Measurements from ENCODE around the gene ERO1B. TPM values are rescaled to one million over a fixed set of nuclear protein-coding genes. Genes with fewer than 3 reads are reported as not detected.

Gene ERO1B
- polyA plus RNA-seq, 5 donors: 6.6 to 12.5 (median 10.5) TPM

DNA sequence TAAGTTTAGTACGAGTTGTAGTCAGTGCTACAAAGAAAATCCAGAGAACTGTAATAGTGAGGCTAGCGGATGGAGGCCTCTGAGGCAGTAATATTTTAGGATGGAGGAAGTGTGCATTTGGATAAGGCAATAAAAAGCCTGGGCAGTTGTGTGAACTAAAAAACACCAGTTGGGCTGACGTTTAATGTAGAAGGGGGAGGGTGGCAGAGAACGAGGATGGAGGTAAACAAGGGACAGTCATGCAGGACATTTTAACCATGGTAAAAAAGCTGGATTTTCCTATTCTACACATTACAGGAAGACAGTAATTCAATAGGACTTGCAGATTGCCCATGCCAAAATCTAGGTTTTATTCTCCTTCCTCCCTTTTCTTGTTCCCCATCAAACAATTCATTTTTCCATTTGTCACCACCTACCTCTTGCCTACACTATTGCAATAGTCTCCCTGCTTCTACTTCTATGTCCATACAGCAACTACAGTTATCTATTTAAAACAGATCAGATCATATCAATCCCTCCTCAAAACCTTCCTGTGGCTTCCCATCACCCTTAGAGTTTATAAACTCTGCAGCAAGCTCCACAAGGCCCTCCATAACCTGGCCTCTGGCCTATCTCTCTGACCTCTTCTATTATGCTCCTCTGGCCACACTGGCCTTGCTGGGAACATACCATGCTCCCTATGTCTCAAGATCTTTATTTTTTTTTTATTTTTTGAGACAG, 27.7 kb downstream of the ERO1B start:
- DNase-seq: no peak

GRCh38 chr1:236253119-236253518, 28.6 kb downstream of the ERO1B start:
- no peak for DNase-seq

- DNase-seq: no peak
Measured at GRCh38 chr1:236251587-236251986, 30.2 kb downstream of the ERO1B start.

- DNase-seq: no peak
Measured at GRCh38 chr1:236247286-236247685, 34.5 kb downstream of the ERO1B start.

- no peak for DNase-seq
Measured at GRCh38 chr1:236242568-236242967, 39.2 kb downstream of the ERO1B start.

DNA sequence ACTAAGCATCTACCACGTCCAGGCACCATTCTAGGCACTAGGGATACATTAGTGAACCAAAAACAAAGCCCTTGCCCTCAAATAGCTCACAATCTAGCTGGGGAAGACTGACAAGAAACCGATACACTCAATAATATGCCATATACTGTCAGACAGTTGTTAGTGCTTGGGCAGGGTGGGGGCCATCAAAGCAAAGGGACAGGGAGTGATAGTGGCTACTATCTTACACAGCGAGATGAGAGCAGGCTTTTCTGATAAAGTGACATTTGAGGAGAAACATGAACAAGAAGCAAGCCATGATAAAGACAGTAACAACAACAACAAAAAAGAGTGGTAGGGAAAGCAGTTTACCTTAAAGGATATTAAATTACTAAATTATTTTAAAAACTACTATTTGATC, 41.1 kb downstream of the ERO1B start:
- no peak for DNase-seq

GRCh38 chr1:236239092-236239585, 42.6 kb downstream of the ERO1B start:
- no peak for DNase-seq

DNA sequence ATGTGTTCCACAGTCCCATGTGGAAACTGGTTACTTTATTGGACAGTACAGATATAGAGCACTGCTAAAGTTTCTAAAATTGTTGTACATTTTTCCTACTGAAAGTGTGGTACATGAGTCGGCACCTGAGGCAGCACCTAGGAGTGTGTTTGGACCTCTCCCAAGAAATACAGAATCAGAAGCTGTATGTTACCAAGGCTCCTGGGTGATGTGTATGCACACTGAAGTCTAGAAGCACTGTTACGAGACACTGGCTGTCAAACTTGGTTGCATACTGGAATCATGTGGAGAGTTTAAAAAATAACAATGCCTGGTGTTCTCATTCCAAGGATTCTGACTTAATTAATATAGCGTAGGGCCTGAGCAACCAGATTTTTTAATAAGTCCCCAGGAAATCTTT, 46.6 kb downstream of the ERO1B start:
- no peak for DNase-seq

DNA sequence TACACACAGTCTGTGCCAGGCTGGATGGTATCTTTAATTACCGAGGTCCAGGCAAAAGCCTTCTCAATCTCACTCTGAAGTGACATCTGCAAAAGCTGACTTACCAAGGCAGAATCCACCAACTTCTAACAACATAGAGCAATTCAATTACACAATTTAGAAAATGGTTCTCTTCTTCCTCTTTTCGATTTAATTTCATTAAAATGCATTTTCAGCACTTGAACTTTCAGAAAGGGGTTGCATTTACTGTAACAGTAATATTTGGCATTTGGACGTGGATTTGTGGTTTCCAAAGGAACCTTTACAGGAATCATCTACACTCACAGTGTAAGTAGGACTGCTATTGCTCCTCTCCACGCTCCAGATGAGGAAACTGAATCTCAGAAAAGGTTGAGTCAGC, 53.3 kb downstream of the ERO1B start:
- DNase-seq: no peak

DNA sequence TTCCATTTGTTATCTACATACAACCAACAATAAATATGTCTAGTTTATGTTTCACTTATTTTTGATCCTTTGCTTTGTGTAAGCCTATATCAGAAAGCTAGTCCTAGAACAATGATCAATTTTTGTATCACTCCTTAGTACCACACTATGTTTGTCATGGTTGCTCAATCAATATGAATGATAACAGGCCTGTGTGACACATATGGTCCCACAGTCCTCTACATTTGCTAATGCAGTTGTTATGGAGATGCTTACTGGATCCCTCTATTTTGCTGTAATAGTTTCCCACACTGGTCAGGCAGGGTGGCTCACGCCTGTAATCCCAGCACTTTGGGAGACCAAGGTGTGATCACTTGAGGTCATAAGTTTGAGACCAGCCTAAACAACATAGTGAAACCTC, 59.1 kb downstream of the ERO1B start:
- DNase-seq: no peak

GRCh38 chr1:236220473-236220872, 61.3 kb downstream of the ERO1B start:
- DNase-seq: no peak

- no peak for DNase-seq
Measured at GRCh38 chr1:236214761-236215160, 67.0 kb downstream of the ERO1B start.

GRCh38 chr1:236213534-236213933, 68.2 kb downstream of the ERO1B start:
- DNase-seq: no peak

DNA sequence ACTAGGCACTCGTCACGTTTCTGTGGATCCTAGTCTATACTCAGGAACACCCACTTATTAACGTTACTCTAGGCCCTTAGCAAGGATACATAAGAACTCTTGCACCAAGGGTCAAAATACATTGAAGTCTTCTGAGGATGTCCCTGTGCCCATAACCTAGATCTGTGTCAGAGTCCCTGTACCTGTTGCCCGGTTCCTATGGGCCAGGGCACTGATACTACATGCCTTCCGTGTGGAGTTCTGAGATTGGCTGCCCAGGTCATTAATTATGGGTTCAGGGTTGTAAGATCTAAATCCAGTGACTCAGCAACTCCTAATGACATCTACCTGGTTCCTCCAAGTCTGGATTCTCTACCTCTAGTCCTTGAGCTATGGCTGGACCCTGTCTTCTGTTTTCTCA, 69.9 kb downstream of the ERO1B start:
- no peak for DNase-seq

GRCh38 chr1:236209713-236210112, 72.0 kb downstream of the ERO1B start:
- DNase-seq: no peak

DNA sequence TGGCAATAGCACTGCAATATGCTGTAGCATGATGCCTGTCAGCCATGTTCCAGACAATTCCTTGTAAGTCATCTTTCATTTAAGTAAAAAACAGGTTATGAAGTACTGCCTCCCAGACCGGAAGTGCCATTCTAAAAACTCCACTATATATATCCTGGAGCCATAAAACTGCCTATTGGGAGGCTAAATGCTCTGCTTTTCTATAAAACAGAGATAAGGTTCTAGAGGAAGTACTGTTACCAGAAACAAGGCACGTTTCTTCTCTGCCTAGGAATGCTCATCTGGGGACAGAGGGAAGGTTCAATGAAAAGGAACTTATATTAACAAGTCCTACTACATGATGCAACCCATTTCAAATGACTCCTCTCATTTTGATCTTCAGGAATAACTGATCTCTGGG, 72.6 kb downstream of the ERO1B start:
- DNase-seq: no peak

GRCh38 chr1:236207569-236207968, 74.2 kb downstream of the ERO1B start:
- DNase-seq: no peak

GRCh38 chr1:236207121-236207520, 74.6 kb downstream of the ERO1B start:
- DNase-seq: no peak

- DNase-seq: no peak
Measured at GRCh38 chr1:236206548-236206947, 75.2 kb downstream of the ERO1B start.

- no peak for DNase-seq
Measured at GRCh38 chr1:236204656-236205055, 77.1 kb downstream of the ERO1B start.

GRCh38 chr1:236204039-236204438, 77.7 kb downstream of the ERO1B start:
- DNase-seq: no peak

DNA sequence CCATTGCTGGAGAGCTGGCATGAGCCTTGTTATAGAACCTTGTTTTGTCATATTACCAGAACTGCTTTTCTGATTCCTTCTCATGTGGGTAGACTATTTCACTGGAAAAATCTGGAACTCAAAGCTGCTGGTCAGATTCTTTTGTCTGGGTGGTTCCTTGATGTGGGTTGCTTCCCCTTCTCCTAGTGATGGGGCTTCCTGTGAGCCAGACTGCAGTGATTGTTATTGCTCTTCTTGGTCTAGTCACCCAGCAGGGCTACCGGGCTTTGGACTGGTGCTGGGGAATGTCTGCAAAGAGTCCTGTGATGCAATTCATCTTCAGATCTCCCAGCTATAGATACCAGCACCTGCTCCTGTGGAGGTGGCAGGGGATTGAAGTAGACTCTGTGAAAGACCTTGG, 80.0 kb downstream of the ERO1B start:
- no peak for DNase-seq

GRCh38 chr1:236200925-236201324, 80.8 kb downstream of the ERO1B start:
- DNase-seq: no peak

DNA sequence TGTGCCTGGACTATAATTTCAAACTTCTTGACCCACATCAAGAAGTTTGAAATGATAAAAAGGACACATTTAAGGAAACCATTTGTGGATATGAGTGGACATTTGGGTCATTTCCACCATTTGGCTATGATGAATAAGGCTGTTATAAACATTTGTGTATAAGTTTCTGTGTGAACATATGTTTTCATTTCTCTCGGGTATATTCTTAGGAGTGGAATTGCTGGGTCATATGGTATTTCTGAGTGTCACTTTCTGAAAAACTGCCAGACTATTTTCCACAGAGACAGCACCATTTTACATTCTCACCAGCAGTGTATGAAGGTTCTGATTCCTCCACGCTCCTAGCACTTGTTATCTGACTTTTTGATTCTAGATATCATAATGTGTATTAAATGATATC, 88.6 kb downstream of the ERO1B start:
- no peak for DNase-seq
